ENCODE results near the gene MINDY4. TPM values are rescaled to one million over a fixed set of nuclear protein-coding genes. Genes with fewer than 3 reads are reported as not detected.

The MINDY4 gene
- total and polyA plus RNA-seq, 2 of the 8 experiments (the other 6 are each of a cell fraction or from before 2014, with no cell fraction given), result 1.3 to 3.6 TPM

- 3% methylated on average over 24 of the region's 25 CpGs; no CpG with 5 or more reads in 1 of the 2 experiments for WGBS, 2 experiments (ENCODE audit: extremely low coverage in 1 of 2, insufficient coverage in 1 of 2, insufficient read length in 1 of 2, insufficient replicate concordance in 2 of 2, low coverage in 1 of 2, low lambda C conversion rate in 2 of 2, missing lambda C conversion rate in 1 of 2)
- no peaks in the 10 kb centered on the region for H3K23me2 ChIP-seq (ENCODE audit: low read depth, low read length)
- peak overlapping the region; percentile 28 to 77; a peak in 3 of 4 replicates for H3K4me2 ChIP-seq (ENCODE audit: insufficient read depth in 1 of 2, low read depth in 2 of 2, low read length in 2 of 2)
- TF ChIP-seq SP2 (IDR thresholded peaks at IDR 0.05; ENCODE audit: low read length), result no peak
- 0 out of 2 replicates have a peak, but pooled peaks have one; percentile 41 for TF ChIP-seq JUND (IDR thresholded peaks at IDR 0.05; ENCODE audit: low read length)
- TF ChIP-seq NANOG (IDR thresholded peaks at IDR 0.05; ENCODE audit: insufficient read depth, low read depth, low read length, poor library complexity, severe bottlenecking), result peak; percentile 21
- no peak for TF ChIP-seq GTF2F1 (IDR thresholded peaks at IDR 0.05; ENCODE audit: borderline replicate concordance, low read depth, low read length)
- peak; percentile 96 for TF ChIP-seq CREB1 (IDR thresholded peaks at IDR 0.05)
- no peak for TF ChIP-seq BACH1 (IDR thresholded peaks at IDR 0.05; ENCODE audit: low read length)
- peak; percentile 73; the same call in 1 of the 2 replicates for TF ChIP-seq RBBP5 (IDR thresholded peaks at IDR 0.05; ENCODE audit: borderline replicate concordance, low read depth, low read length)
- no peak for TF ChIP-seq SP1 (IDR thresholded peaks at IDR 0.05; ENCODE audit: low read depth, low read length)
- no peak for TF ChIP-seq POU5F1 (IDR thresholded peaks at IDR 0.05; ENCODE audit: low read depth, low read length)
- peak; percentile 57; the same call in 1 of the 2 replicates for TF ChIP-seq TBP (IDR thresholded peaks at IDR 0.05; ENCODE audit: low read depth, low read length)
- no peak for TF ChIP-seq FOSL1 (IDR thresholded peaks at IDR 0.05; ENCODE audit: insufficient read depth, low read depth, low read length)
Measured at GRCh38 chr7:30938435-30939316, 167.5 kb downstream of the MINDY4 start.

More at GRCh38 chr7:30938435-30939316, 167.5 kb downstream of the MINDY4 start:
- Histone ChIP-seq H3K4me1 (replicated peaks in 1 of 4; ENCODE audit: control insufficient read depth in 3 of 4, insufficient read depth in 4 of 4, low read length in 3 of 4) (peaks cover 0 to 5% (median 4%) of the 10 kb centered on the region in 4 experiments; a peak in 6 of 7 replicates), H3K79me1 (ENCODE audit: low read depth, low read length) (no peaks in the 10 kb centered on the region), H2BK12ac (ENCODE audit: low read depth, low read length) (no peak overlapping the region), H3K4ac (replicated peaks; ENCODE audit: insufficient read length, low read depth, low read length) (no peak overlapping the region), H3K56ac (replicated peaks; ENCODE audit: insufficient read length, low read depth, low read length) (no peak overlapping the region), H2BK15ac (ENCODE audit: low read length) (no peak overlapping the region), H4K5ac (ENCODE audit: insufficient read length, low read depth, low read length) (peak overlapping the region; percentile 60), H2BK20ac (ENCODE audit: low read length) (no peak overlapping the region), H3K14ac (ENCODE audit: insufficient read length) (no peak overlapping the region), H2BK5ac (ENCODE audit: low read depth, low read length) (peak overlapping the region; percentile 61; the same call in 1 of the 2 replicates), H2BK120ac (replicated peaks; ENCODE audit: low read depth, low read length) (no peak overlapping the region), H3K27ac (ENCODE audit: low read depth, low read length) (peak overlapping the region; percentile 23; the same call in 1 of the 2 replicates), H4K91ac (replicated peaks; ENCODE audit: insufficient read length, low read length) (peak overlapping the region; percentile 12), H3K4me3 (ENCODE audit: extremely low read depth in 1 of 4, insufficient read depth in 2 of 4, low read depth in 3 of 4, low read length in 4 of 4) (peak overlapping the region in 3 of 4 experiments; percentile 31 to 52 (median 34); a peak in 6 of 8 replicates), H4K20me1 (replicated peaks in 1 of 2; ENCODE audit: control insufficient read depth in 1 of 2, insufficient read depth in 2 of 2, low read length in 2 of 2) (no peaks in the 10 kb centered on the region), H4K8ac (ENCODE audit: extremely low read depth, insufficient read depth, low read length) (peak overlapping the region; percentile 94; the same call in 1 of the 2 replicates), H3K23ac (ENCODE audit: insufficient read length) (no peak overlapping the region), H3K27me3 (replicated peaks in 1 of 4; ENCODE audit: control insufficient read depth in 3 of 4, extremely low read depth in 1 of 4, insufficient read depth in 3 of 4, low read length in 3 of 4) (0 out of 7 replicates have a peak, but pooled peaks cover 0 to 2% (median 0%) of the 10 kb centered on the region in 4 experiments), H3K9ac (replicated peaks in 1 of 4; ENCODE audit: extremely low read depth in 1 of 4, low read depth in 3 of 4, low read length in 3 of 4) (peak overlapping the region in 1 of 4 experiments; percentile 49; a peak in 2 of 7 replicates), H2AFZ (ENCODE audit: low read length) (peak overlapping the region; percentile 88), H3K36me3 (ENCODE audit: control insufficient read depth in 2 of 4, insufficient read depth in 4 of 4, low read length in 3 of 4) (no peaks in the 10 kb centered on the region), H3K18ac (ENCODE audit: extremely low read depth, low read length) (peak overlapping the region; percentile 95; the same call in 1 of the 2 replicates), H2AK5ac (ENCODE audit: low read depth, low read length) (no peak overlapping the region), H3K79me2 (ENCODE audit: control insufficient read depth in 1 of 2, insufficient read depth in 2 of 2, low read length in 2 of 2) (no peaks in the 10 kb centered on the region), H3K9me3 (ENCODE audit: insufficient read depth in 2 of 2, low read depth in 1 of 2, low read length in 1 of 2) (no peaks in the 10 kb centered on the region)
- FAIRE-seq (peak; percentile 94), DNase-seq (ENCODE audit: low read depth in 1 of 2, low spot score in 2 of 2) (peak; percentile 91 to 98)
- POLR2A ChIA-PET (ENCODE audit: partially characterized antibody), result interaction anchor here (0.6 to 1.8 kb wide), 10 partner anchors 19 to 712 kb away, joined by 3 to 6 read pairs (median 3); no protein-coding TSS in a partner anchor
- CTCF ChIA-PET (ENCODE audit: partially characterized antibody), result interaction anchor here (0.7 to 12.0 kb wide), 47 partner anchors 9 to 195 kb away, joined by 3 to 309 read pairs (median 5); partner anchors contain the start of genes AQP1 and GHRHR

All from H1 (cell line).